HepG2 (cell line): ENCODE data around the gene TNIP1. TPM values are rescaled to one million over a fixed set of nuclear protein-coding genes. Genes with fewer than 3 reads are reported as not detected.

Experiments used
- ATAC-seq: fragments of 200-7000 bp; cut with Tn5 transposase; 3 replicates; pipeline ENCODE4 v1.9.1; 2020; ENCODE audit warnings: mild to moderate bottlenecking, moderate library complexity
- BruUV-seq: library from RNA; stranded (reverse); fragments of 400-500 nt; replicated peaks from 2 replicates; lab custom pipeline; 2021; lab: Mats Ljungman, UMichigan
- CTCF ChIA-PET: fragments of 300-600 bp; formaldehyde crosslinking; extraction: SDS; loops from one replicate; lab custom pipeline; 2021; ENCODE audit warnings: low total read pairs, inconsistent platforms, low intra/inter-chr PET ratio; lab: Yijun Ruan, JAX
- POLR2A ChIA-PET: fragments of 350-600 bp; sonication (Branson Sonifier 250); formaldehyde crosslinking; loops from one replicate; lab custom pipeline; 2020; ENCODE audit warnings: antibody characterized with exemption, inconsistent platforms; lab: Yijun Ruan, JAX
- DNase-seq: peaks from one replicate; pipeline ENCODE4 v3.0.0-alpha.2; 2015; ENCODE audit warnings: low spot score
- FAIRE-seq: peaks from 3 replicates; lab custom pipeline; 2011; peaks lifted over from hg19 to GRCh38; lab: Jason Lieb, UNC
- H2AFZ ChIP-seq: one replicate; pipeline ENCODE4 v1.6.1; 2011; ENCODE audit warnings: low read length, inconsistent platforms
- H3K27ac ChIP-seq: fragments of 300-600 bp; 3 replicates; pipeline ENCODE4 v1.8.0; 2011; ENCODE audit warnings: mixed run types, mild to moderate bottlenecking, mixed read lengths, low read length, inconsistent platforms; ENCODE audit not compliant: insufficient read depth; ENCODE audit errors: extremely low read length
- H3K27me3 ChIP-seq, 2 experiments: fragments of 200-600 bp in 1 of 2; 2 replicates in 1 of 2; 3 replicates in 1 of 2; pipeline versions ENCODE4 v1.6.0 to v1.8.0; 2011; ENCODE audit warnings: low read length in 2 of 2, mild to moderate bottlenecking in 2 of 2, moderate library complexity in 2 of 2, inconsistent platforms in 1 of 2; ENCODE audit not compliant: insufficient read depth in 2 of 2, control insufficient read depth in 1 of 2
- H3K36me3 ChIP-seq, 2 experiments: fragments of 200-600 bp in 1 of 2; replicated peaks in 1 of 2; 2 replicates in 1 of 2; 3 replicates in 1 of 2; pipeline versions ENCODE4 v1.5.1 to v1.8.0; 2011; ENCODE audit warnings: low read length in 2 of 2, inconsistent platforms in 1 of 2; ENCODE audit not compliant: insufficient read depth in 2 of 2, control insufficient read depth in 1 of 2
- H3K4me1 ChIP-seq: 2 replicates; pipeline ENCODE4 v1.5.1; 2012; ENCODE audit warnings: low read length, inconsistent platforms; ENCODE audit not compliant: insufficient read depth
- H3K4me2 ChIP-seq: 2 replicates; pipeline ENCODE4 v1.6.0; 2011; ENCODE audit warnings: low read depth, low read length, inconsistent platforms
- H3K4me3 ChIP-seq, 3 experiments: fragments of 200-600 bp in 1 of 3; sonication (generic), shearing (Covaris generic) in 1 of 3; replicated peaks in 1 of 3; 2 replicates each; pipeline ENCODE4 v1.5.1; 2011 to 2016; ENCODE audit warnings: low read length in 3 of 3, inconsistent platforms in 2 of 3, low read depth in 2 of 3, mild to moderate bottlenecking in 2 of 3, control low read depth in 1 of 3, mixed read lengths in 1 of 3; ENCODE audit not compliant: insufficient read depth in 1 of 3
- H3K79me2 ChIP-seq: one replicate; pipeline ENCODE4 v1.6.1; 2011; ENCODE audit warnings: low read length, inconsistent platforms; ENCODE audit not compliant: insufficient read depth
- H3K9ac ChIP-seq: 2 replicates; pipeline ENCODE4 v1.6.0; 2011; ENCODE audit warnings: mild to moderate bottlenecking, low read depth, low read length, inconsistent platforms; ENCODE audit not compliant: insufficient read depth
- H3K9me3 ChIP-seq: 2 replicates; pipeline ENCODE4 v1.5.1; 2012; ENCODE audit warnings: mild to moderate bottlenecking, low read length
- H4K20me1 ChIP-seq: 2 replicates; pipeline ENCODE4 v1.6.0; 2011; ENCODE audit warnings: inconsistent platforms, mild to moderate bottlenecking, low read length, moderate library complexity; ENCODE audit not compliant: insufficient read depth
- IRX3 ChIP-seq: sonication (generic); formaldehyde crosslinking; IDR thresholded peaks from 2 replicates; pipeline ENCODE4 v1.8.1; 2023; ENCODE audit warnings: mild to moderate bottlenecking, low read depth, missing genetic modification reagents, borderline replicate concordance
- PHF21A ChIP-seq: sonication (generic); formaldehyde crosslinking; IDR thresholded peaks from 2 replicates; pipeline ENCODE4 v1.5.0; 2020; ENCODE audit warnings: mild to moderate bottlenecking, missing genetic modification reagents
- SRY ChIP-seq: sonication (generic); formaldehyde crosslinking; IDR thresholded peaks from 2 replicates; pipeline ENCODE4 v1.8.0; 2022; ENCODE audit warnings: mild to moderate bottlenecking, missing genetic modification reagents
- YY1 ChIP-seq: IDR thresholded peaks from 2 replicates; pipeline ENCODE4 v1.6.1; 2011; ENCODE audit warnings: low read length, low read depth, moderate library complexity, mild to moderate bottlenecking; ENCODE audit not compliant: insufficient read depth, insufficient replicate concordance
- ZNF549 ChIP-seq: sonication (generic); formaldehyde crosslinking; IDR thresholded peaks from 2 replicates; pipeline ENCODE4 v1.5.0; 2020; ENCODE audit warnings: missing genetic modification reagents
- WGBS: methylation state at CpG from one replicate; pipeline ENCODE4 v1.1.6; 2017; ENCODE audit warnings: low lambda C conversion rate; 5-methylcytosine and 5-hydroxymethylcytosine counted together
- in situ Hi-C: cut with HindIII; loops from 2 replicates; pipeline ENCODE4 v1.10.0; 2017; ENCODE audit warnings: low pct_unique_long_range_greater_than_20kb; ENCODE audit not compliant: extremely low pct_ligation_motif_present
- intact Hi-C: fragments of 100-400 bp; cut with micrococcal nuclease; formaldehyde crosslinking; loops from one replicate; pipeline ENCODE4 v1.10.0; 2022; ENCODE audit not compliant: unreplicated experiment
- polyA plus RNA-seq, 8 experiments: library from polyadenylated mRNA; depleted of rRNA in 3 of 8; stranded (reverse) in 7 of 8; unstranded in 1 of 8; fragments of >200 nt; fragmentation: Illumina TruSeq in 4 of 8; extraction: Trizol in 4 of 8; gene quantifications; 2 replicates each; pipeline versions ENCODE4 v1.2.1 to v1.2.3, GENCODE V29; 2011 to 2016; ENCODE audit warnings: low read depth in 4 of 8, missing spikeins in 1 of 8, mixed read lengths in 1 of 8; ENCODE audit not compliant: insufficient read depth in 1 of 8
- total RNA-seq, 5 experiments: library from RNA; depleted of rRNA; stranded (reverse); fragments of >200 nt; fragmentation: Illumina TruSeq; extraction: Trizol; gene quantifications; 2 replicates each; pipeline ENCODE4 v1.2.3, GENCODE V29; 2016; ENCODE audit warnings: low read depth in 1 of 5
- TF ChIP-seq, protein P1 (sequence below): sonication (generic); formaldehyde crosslinking; IDR thresholded peaks from 2 replicates; pipeline ENCODE4 v1.4.0; 2020; ENCODE audit warnings: missing genetic modification reagents
- TF ChIP-seq, protein P2 (sequence below): sonication (generic); formaldehyde crosslinking; IDR thresholded peaks from 2 replicates; pipeline ENCODE4 v1.5.0; 2020; ENCODE audit warnings: mild to moderate bottlenecking, missing genetic modification reagents, moderate library complexity

Gene TNIP1
- total and polyA plus RNA-seq, 2 of the 13 experiments (the other 11 are each of a cell fraction or from before 2014, with no cell fraction given), result 26.2 to 45.9 TPM

DNA sequence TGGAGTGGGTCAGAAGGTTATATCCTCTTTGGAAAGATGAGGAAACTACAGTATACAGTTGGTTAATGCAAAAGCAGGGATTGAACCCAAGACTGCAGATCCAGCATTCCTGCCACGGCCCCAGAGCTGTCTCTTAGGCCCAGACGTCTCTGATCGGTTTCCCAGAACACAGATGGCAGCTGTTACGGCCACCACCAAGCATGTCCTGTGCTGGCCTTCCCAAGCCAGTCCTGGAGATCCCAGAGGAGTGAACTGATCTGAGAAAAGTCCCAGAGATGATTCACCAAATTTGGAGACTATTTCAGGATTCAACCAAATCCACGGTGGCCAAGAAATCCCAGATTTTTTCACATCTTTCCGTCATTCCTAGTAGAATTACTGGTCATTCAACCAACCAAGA, 20.1 kb downstream of the TNIP1 start:
- intact Hi-C loops, result no loop called here
- peaks cover 17% of the 10 kb centered on the region for H3K4me1 ChIP-seq
- TF ChIP-seq PHF21A (no peak), ZNF549 (CRISPR knock-in tag) (no peak)
- TF ChIP-seq, all 625 proteins: peak for 0
- Histone ChIP-seq H3K27me3 (no peaks in the 10 kb centered on the region), H4K20me1 (peaks cover 22% of the 10 kb centered on the region; the same call in 1 of the 2 replicates), H3K27ac (no peak overlapping the region), H3K9me3 (no peaks in the 10 kb centered on the region), H2AFZ (no peak overlapping the region), H3K79me2 (peaks cover 14% of the 10 kb centered on the region), H3K4me2 (no peak overlapping the region), H3K36me3 (peaks cover 53 to 79% of the 10 kb centered on the region in 2 experiments), H3K9ac (no peak overlapping the region), H3K4me3 (no peak overlapping the region)
- no peak for DNase-seq
- WGBS, result 97% methylated on average over 6 of the region's 6 CpGs
- ChIA-PET POLR2A (interaction anchor here (1.2 kb wide), 1 partner anchor 40 kb away, joined by 3 read pairs; the partner anchor contains the start of gene GPX3), CTCF (no interaction called here)
- no peak for ATAC-seq
- FAIRE-seq, result no peak
- in situ Hi-C loops, result no loop called here
- no TSS peak for BruUV-seq

DNA sequence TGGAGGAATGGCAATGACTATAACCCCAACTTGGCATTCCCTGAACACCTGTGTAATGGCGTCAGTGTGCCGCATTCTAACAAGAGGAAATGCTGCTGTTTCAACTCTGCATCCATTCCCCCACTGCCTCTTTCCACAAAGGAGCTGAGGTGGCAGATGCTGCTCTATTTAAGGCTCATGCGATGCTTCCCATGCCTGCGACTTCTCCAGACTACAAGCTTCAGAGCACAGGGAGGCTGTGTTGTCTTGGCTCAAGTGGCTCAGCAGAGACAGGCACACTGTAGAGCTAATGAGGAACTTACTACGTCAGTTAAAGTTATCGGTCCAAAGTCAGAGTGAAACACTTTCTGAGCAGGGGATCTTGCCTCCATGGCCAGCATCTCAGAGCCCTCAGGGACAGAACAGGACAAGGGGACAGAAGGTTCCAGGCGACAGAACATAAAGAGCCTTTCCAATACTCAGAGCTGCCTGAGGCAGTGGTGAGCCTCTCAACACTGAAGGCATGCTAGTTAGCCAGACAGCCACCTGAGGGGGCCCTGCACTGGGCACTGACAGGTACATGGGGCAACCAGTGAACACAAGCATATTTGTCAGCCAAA, 21.8 kb downstream of the TNIP1 start:
- no TSS peak for BruUV-seq
- no peak for TF ChIP-seq SRY
- TF ChIP-seq, protein P1, sequence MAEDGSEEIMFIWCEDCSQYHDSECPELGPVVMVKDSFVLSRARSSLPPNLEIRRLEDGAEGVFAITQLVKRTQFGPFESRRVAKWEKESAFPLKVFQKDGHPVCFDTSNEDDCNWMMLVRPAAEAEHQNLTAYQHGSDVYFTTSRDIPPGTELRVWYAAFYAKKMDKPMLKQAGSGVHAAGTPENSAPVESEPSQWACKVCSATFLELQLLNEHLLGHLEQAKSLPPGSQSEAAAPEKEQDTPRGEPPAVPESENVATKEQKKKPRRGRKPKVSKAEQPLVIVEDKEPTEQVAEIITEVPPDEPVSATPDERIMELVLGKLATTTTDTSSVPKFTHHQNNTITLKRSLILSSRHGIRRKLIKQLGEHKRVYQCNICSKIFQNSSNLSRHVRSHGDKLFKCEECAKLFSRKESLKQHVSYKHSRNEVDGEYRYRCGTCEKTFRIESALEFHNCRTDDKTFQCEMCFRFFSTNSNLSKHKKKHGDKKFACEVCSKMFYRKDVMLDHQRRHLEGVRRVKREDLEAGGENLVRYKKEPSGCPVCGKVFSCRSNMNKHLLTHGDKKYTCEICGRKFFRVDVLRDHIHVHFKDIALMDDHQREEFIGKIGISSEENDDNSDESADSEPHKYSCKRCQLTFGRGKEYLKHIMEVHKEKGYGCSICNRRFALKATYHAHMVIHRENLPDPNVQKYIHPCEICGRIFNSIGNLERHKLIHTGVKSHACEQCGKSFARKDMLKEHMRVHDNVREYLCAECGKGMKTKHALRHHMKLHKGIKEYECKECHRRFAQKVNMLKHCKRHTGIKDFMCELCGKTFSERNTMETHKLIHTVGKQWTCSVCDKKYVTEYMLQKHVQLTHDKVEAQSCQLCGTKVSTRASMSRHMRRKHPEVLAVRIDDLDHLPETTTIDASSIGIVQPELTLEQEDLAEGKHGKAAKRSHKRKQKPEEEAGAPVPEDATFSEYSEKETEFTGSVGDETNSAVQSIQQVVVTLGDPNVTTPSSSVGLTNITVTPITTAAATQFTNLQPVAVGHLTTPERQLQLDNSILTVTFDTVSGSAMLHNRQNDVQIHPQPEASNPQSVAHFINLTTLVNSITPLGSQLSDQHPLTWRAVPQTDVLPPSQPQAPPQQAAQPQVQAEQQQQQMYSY (CRISPR knock-in tag), result no peak
- TF ChIP-seq, protein P2, sequence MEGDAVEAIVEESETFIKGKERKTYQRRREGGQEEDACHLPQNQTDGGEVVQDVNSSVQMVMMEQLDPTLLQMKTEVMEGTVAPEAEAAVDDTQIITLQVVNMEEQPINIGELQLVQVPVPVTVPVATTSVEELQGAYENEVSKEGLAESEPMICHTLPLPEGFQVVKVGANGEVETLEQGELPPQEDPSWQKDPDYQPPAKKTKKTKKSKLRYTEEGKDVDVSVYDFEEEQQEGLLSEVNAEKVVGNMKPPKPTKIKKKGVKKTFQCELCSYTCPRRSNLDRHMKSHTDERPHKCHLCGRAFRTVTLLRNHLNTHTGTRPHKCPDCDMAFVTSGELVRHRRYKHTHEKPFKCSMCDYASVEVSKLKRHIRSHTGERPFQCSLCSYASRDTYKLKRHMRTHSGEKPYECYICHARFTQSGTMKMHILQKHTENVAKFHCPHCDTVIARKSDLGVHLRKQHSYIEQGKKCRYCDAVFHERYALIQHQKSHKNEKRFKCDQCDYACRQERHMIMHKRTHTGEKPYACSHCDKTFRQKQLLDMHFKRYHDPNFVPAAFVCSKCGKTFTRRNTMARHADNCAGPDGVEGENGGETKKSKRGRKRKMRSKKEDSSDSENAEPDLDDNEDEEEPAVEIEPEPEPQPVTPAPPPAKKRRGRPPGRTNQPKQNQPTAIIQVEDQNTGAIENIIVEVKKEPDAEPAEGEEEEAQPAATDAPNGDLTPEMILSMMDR (CRISPR knock-in tag), result 0 out of 2 replicates have a peak, but pooled peaks have one; percentile 5
- no peak for TF ChIP-seq YY1
- TF ChIP-seq IRX3 (CRISPR knock-in tag), result no peak
- Histone ChIP-seq H3K4me3 (no peak overlapping the region), H2AFZ (no peak overlapping the region), H3K79me2 (peaks cover under 1% of the 10 kb centered on the region), H3K36me3 (peaks cover 58 to 88% of the 10 kb centered on the region in 2 experiments), H3K9ac (no peak overlapping the region), H3K4me1 (peaks cover 11% of the 10 kb centered on the region), H3K4me2 (no peak overlapping the region), H3K27ac (no peak overlapping the region), H3K9me3 (no peaks in the 10 kb centered on the region), H3K27me3 (no peaks in the 10 kb centered on the region), H4K20me1 (peaks cover 14% of the 10 kb centered on the region; the same call in 1 of the 2 replicates)
- WGBS, result 89% methylated on average over 6 of the region's 7 CpGs
- ATAC-seq (no peak), DNase-seq (no peak), FAIRE-seq (no peak)
- ChIA-PET CTCF (no interaction called here), POLR2A (no interaction called here)
- intact Hi-C loops, result no loop called here
- in situ Hi-C loops, result no loop called here
